Activated naive CD4-positive, alpha-beta T cell treated with anti-CD3 and anti-CD28 coated beads, Interleukin-2, amount 10 ng/mL, durations not matched to agents 7 days and 5 days (primary cell): ENCODE data around the gene MSL2.
"Not testable (repeated sequence)": the region's sequence is repeated elsewhere in the genome, so short reads cannot be mapped to it uniquely, and the experiment has no call there.

Experiments used
- CTCF ChIA-PET: fragments of 350-600 bp; sonication (Branson Sonifier 250); formaldehyde crosslinking; loops from one replicate; lab custom pipeline; 2021; ENCODE audit warnings: antibody characterized with exemption; lab: Charles Lee
- DNase-seq: peaks from one replicate; pipeline ENCODE4 v3.0.0-alpha.2; 2020
- H3K27ac Mint-ChIP-seq: one replicate; pipeline ENCODE4 v1.8.0; 2021; ENCODE audit warnings: mild to moderate bottlenecking, moderate library complexity, mixed read lengths
- H3K27me3 Mint-ChIP-seq: one replicate; pipeline ENCODE4 v1.8.0; 2021; ENCODE audit warnings: mild to moderate bottlenecking, mixed read lengths
- H3K36me3 Mint-ChIP-seq: one replicate; pipeline ENCODE4 v1.8.0; 2021; ENCODE audit warnings: mixed read lengths
- H3K4me1 Mint-ChIP-seq: one replicate; pipeline ENCODE4 v1.8.0; 2021; ENCODE audit warnings: mixed read lengths
- H3K4me3 Mint-ChIP-seq: one replicate; pipeline ENCODE4 v1.8.0; 2021; ENCODE audit warnings: mild to moderate bottlenecking, moderate library complexity, mixed read lengths
- H3K9me3 Mint-ChIP-seq: one replicate; pipeline ENCODE4 v1.8.0; 2021; ENCODE audit warnings: mixed read lengths

MSL2 gene

GRCh38 chr3:136144397-136144796 lies 51.7 kb downstream of the MSL2 start:
- CTCF ChIA-PET = interaction anchor here (0.7 kb wide), 1 partner anchor 297 kb away, joined by 3 read pairs; no protein-coding TSS in a partner anchor
- not testable (repeated sequence) for H3K4me3 Mint-ChIP-seq, H3K27me3 Mint-ChIP-seq, DNase-seq, H3K27ac Mint-ChIP-seq, H3K4me1 Mint-ChIP-seq, H3K9me3 Mint-ChIP-seq
- H3K36me3 Mint-ChIP-seq = peaks cover 29% of the 10 kb centered on the region

- no peak overlapping the region for H3K27ac Mint-ChIP-seq
- peaks cover 16% of the 10 kb centered on the region for H3K36me3 Mint-ChIP-seq
- H3K4me1 Mint-ChIP-seq = no peaks in the 10 kb centered on the region
- H3K27me3 Mint-ChIP-seq = no peaks in the 10 kb centered on the region
- no peaks in the 10 kb centered on the region for H3K9me3 Mint-ChIP-seq
- no peak overlapping the region for H3K4me3 Mint-ChIP-seq
- CTCF ChIA-PET = no interaction called here
- no peak for DNase-seq
Observed at GRCh38 chr3:136142592-136142991, 53.5 kb downstream of the MSL2 start.

GRCh38 chr3:136141891-136142290 lies 54.2 kb downstream of the MSL2 start:
- DNase-seq = no peak
- no peaks in the 10 kb centered on the region for H3K27me3 Mint-ChIP-seq
- no peak overlapping the region for H3K4me3 Mint-ChIP-seq
- peaks cover 14% of the 10 kb centered on the region for H3K36me3 Mint-ChIP-seq
- no peaks in the 10 kb centered on the region for H3K9me3 Mint-ChIP-seq
- H3K27ac Mint-ChIP-seq = no peak overlapping the region
- no peaks in the 10 kb centered on the region for H3K4me1 Mint-ChIP-seq
- CTCF ChIA-PET = no interaction called here

GRCh38 chr3:136141291-136141785 lies 54.8 kb downstream of the MSL2 start:
- Mint-ChIP-seq H3K4me1 (no peaks in the 10 kb centered on the region), H3K4me3 (no peak overlapping the region), H3K27me3 (no peaks in the 10 kb centered on the region), H3K27ac (no peak overlapping the region), H3K9me3 (no peaks in the 10 kb centered on the region), H3K36me3 (peaks cover 14% of the 10 kb centered on the region)
- CTCF ChIA-PET = no interaction called here
- no peak for DNase-seq

GRCh38 chr3:136136454-136136853 lies 59.7 kb downstream of the MSL2 start:
- Mint-ChIP-seq H3K36me3 (no peaks in the 10 kb centered on the region), H3K27me3 (no peaks in the 10 kb centered on the region), H3K27ac (no peak overlapping the region), H3K9me3 (no peaks in the 10 kb centered on the region), H3K4me3 (no peak overlapping the region), H3K4me1 (peaks cover 4% of the 10 kb centered on the region)
- DNase-seq = no peak
- CTCF ChIA-PET = no interaction called here

- Mint-ChIP-seq H3K4me3 (no peak overlapping the region), H3K27ac (no peak overlapping the region)
- CTCF ChIA-PET = no interaction called here
Observed at GRCh38 chr3:136135039-136135802, 60.9 kb downstream of the MSL2 start.

GRCh38 chr3:136134091-136134490 lies 62.0 kb downstream of the MSL2 start:
- H3K27me3 Mint-ChIP-seq = peaks cover under 1% of the 10 kb centered on the region
- no peaks in the 10 kb centered on the region for H3K9me3 Mint-ChIP-seq
- H3K4me3 Mint-ChIP-seq = no peak overlapping the region
- no peak overlapping the region for H3K27ac Mint-ChIP-seq
- no peak for DNase-seq
- CTCF ChIA-PET = interaction anchor here (1.8 kb wide), 1 partner anchor 898 kb away, joined by 5 read pairs; no protein-coding TSS in a partner anchor
- H3K4me1 Mint-ChIP-seq = peaks cover 4% of the 10 kb centered on the region
- H3K36me3 Mint-ChIP-seq = no peaks in the 10 kb centered on the region

More at GRCh38 chr3:136135039-136135802, 60.9 kb downstream of the MSL2 start:
- Mint-ChIP-seq H3K36me3 (no peaks in the 10 kb centered on the region), H3K4me1 (peaks cover 4% of the 10 kb centered on the region), H3K27me3 (no peaks in the 10 kb centered on the region), H3K9me3 (no peaks in the 10 kb centered on the region)
- DNase-seq = no peak

- DNase-seq, H3K36me3 Mint-ChIP-seq, H3K9me3 Mint-ChIP-seq, H3K27me3 Mint-ChIP-seq, H3K4me1 Mint-ChIP-seq, CTCF ChIA-PET, H3K27ac Mint-ChIP-seq, H3K4me3 Mint-ChIP-seq: not testable (repeated sequence)
Observed at GRCh38 chr3:136131647-136132046, 64.5 kb downstream of the MSL2 start.

GRCh38 chr3:136122006-136122405 lies 74.1 kb downstream of the MSL2 start:
- peaks cover 2% of the 10 kb centered on the region for H3K9me3 Mint-ChIP-seq
- no peak overlapping the region for H3K27ac Mint-ChIP-seq
- no peaks in the 10 kb centered on the region for H3K36me3 Mint-ChIP-seq
- no peak overlapping the region for H3K4me3 Mint-ChIP-seq
- no peaks in the 10 kb centered on the region for H3K4me1 Mint-ChIP-seq
- no peak for DNase-seq
- CTCF ChIA-PET = no interaction called here
- H3K27me3 Mint-ChIP-seq = peaks cover 6% of the 10 kb centered on the region

- DNase-seq = no peak
- H3K36me3 Mint-ChIP-seq = no peaks in the 10 kb centered on the region
- H3K9me3 Mint-ChIP-seq = peaks cover 5% of the 10 kb centered on the region
- H3K27ac Mint-ChIP-seq = no peak overlapping the region
- no peaks in the 10 kb centered on the region for H3K4me1 Mint-ChIP-seq
- peaks cover 6% of the 10 kb centered on the region for H3K27me3 Mint-ChIP-seq
- CTCF ChIA-PET = no interaction called here
- no peak overlapping the region for H3K4me3 Mint-ChIP-seq
Observed at GRCh38 chr3:136120373-136121348, 75.5 kb downstream of the MSL2 start.

GRCh38 chr3:136119783-136120182 lies 76.4 kb downstream of the MSL2 start:
- H3K36me3 Mint-ChIP-seq, H3K27ac Mint-ChIP-seq, H3K9me3 Mint-ChIP-seq, H3K27me3 Mint-ChIP-seq, CTCF ChIA-PET, H3K4me3 Mint-ChIP-seq, H3K4me1 Mint-ChIP-seq, DNase-seq: not testable (repeated sequence)

GRCh38 chr3:136119332-136119731 lies 76.8 kb downstream of the MSL2 start:
- H3K27me3 Mint-ChIP-seq, CTCF ChIA-PET: not testable (repeated sequence)

GRCh38 chr3:136114421-136114820 lies 81.7 kb downstream of the MSL2 start:
- no peak overlapping the region for H3K4me3 Mint-ChIP-seq
- CTCF ChIA-PET = no interaction called here
- H3K27me3 Mint-ChIP-seq = peaks cover 16% of the 10 kb centered on the region
- no peak overlapping the region for H3K27ac Mint-ChIP-seq
- no peaks in the 10 kb centered on the region for H3K36me3 Mint-ChIP-seq
- no peak for DNase-seq
- H3K4me1 Mint-ChIP-seq = peaks cover 7% of the 10 kb centered on the region
- H3K9me3 Mint-ChIP-seq = peaks cover 5% of the 10 kb centered on the region

More at GRCh38 chr3:136119332-136119731, 76.8 kb downstream of the MSL2 start:
- not testable (repeated sequence) for H3K9me3 Mint-ChIP-seq, H3K4me1 Mint-ChIP-seq, H3K27ac Mint-ChIP-seq, H3K4me3 Mint-ChIP-seq, DNase-seq, H3K36me3 Mint-ChIP-seq

- H3K9me3 Mint-ChIP-seq = no peaks in the 10 kb centered on the region
- CTCF ChIA-PET = interaction anchor here (1.0 kb wide), 2 partner anchors 10 to 19 kb away, joined by 3 read pairs; no protein-coding TSS in a partner anchor
- DNase-seq = no peak
- no peak overlapping the region for H3K27ac Mint-ChIP-seq
- peaks cover 15% of the 10 kb centered on the region for H3K4me1 Mint-ChIP-seq
- H3K27me3 Mint-ChIP-seq = peaks cover 16% of the 10 kb centered on the region
- H3K36me3 Mint-ChIP-seq = no peaks in the 10 kb centered on the region
- no peak overlapping the region for H3K4me3 Mint-ChIP-seq
Observed at GRCh38 chr3:136110481-136110880, 85.7 kb downstream of the MSL2 start.
